Activated CD4-positive, alpha-beta T cell treated with anti-CD3 and anti-CD28 coated beads, Interleukin-2, amount 10 ng/mL, durations not matched to agents 7 days and 5 days (primary cell): ENCODE data around the gene AGPAT4. TPM values are rescaled to one million over a fixed set of nuclear protein-coding genes. Genes with fewer than 3 reads are reported as not detected.

Experiments
- CTCF ChIA-PET: fragments of 350-600 bp; sonication (Branson Sonifier 250); formaldehyde crosslinking; loops from one replicate; lab custom pipeline; 2021; ENCODE audit warnings: antibody characterized with exemption; lab: Charles Lee
- POLR2A ChIA-PET: fragments of 350-600 bp; sonication (Branson Sonifier 250); formaldehyde crosslinking; loops from one replicate; lab custom pipeline; 2021; ENCODE audit warnings: antibody characterized with exemption; lab: Charles Lee
- DNase-seq: peaks from one replicate; pipeline ENCODE4 v3.0.0-alpha.2; 2020
- H3K27ac Mint-ChIP-seq: one replicate; pipeline ENCODE4 v1.8.0; 2021; ENCODE audit warnings: mild to moderate bottlenecking, moderate library complexity, mixed read lengths
- H3K27me3 Mint-ChIP-seq: one replicate; pipeline ENCODE4 v1.8.0; 2021; ENCODE audit warnings: mixed read lengths
- H3K36me3 Mint-ChIP-seq: one replicate; pipeline ENCODE4 v1.8.0; 2021; ENCODE audit warnings: low read depth, mixed read lengths
- H3K4me1 Mint-ChIP-seq: one replicate; pipeline ENCODE4 v1.8.0; 2021; ENCODE audit warnings: mixed read lengths
- H3K4me3 Mint-ChIP-seq: one replicate; pipeline ENCODE4 v1.8.0; 2021; ENCODE audit warnings: mild to moderate bottlenecking, moderate library complexity, mixed read lengths
- H3K9me3 Mint-ChIP-seq: one replicate; pipeline ENCODE4 v1.8.0; 2021; ENCODE audit warnings: mixed read lengths
- total RNA-seq, 2 experiments: library from RNA; stranded (reverse); gene quantifications; one replicate each; pipeline ENCODE4 v1.2.3, GENCODE V29; 2021

AGPAT4 gene
- total RNA-seq, 2 experiments from 2014 or later, result 8.5 to 8.8 TPM

DNA sequence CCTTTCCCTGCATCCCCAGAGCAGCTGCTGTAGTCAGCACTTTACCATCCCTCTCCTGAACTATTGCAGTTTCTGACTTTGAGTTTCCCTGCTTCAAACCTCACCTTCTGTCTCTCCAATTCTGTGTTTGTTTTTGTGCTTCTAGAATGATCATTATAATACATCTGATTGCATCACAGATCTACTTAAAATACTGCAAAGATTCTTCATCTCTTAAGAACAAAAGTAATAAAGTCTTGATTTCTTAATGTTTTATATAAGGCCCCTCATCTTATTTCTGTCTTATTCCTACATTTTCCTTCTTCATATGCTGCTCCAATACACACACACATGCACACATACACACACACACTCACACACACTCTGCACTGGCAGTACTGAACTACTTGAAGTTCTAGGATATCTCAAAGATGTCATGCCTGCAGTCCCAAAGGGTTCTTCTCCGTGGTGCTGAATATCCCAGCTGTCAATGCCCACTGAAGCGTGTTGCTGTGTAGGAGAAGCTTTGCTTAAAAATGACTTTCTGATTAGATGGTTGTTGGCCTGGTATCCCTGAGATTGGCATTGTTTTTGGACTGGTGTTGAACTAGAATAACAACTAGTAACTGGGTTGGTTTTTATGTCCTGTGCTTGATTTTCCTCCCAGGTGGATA, 185.1 kb downstream of the AGPAT4 start:
- CTCF ChIA-PET, result interaction anchor here (0.9 kb wide), 1 partner anchor 9 kb away, joined by 3 read pairs; no protein-coding TSS in a partner anchor
- Mint-ChIP-seq H3K4me3 (no peak overlapping the region), H3K9me3 (no peaks in the 10 kb centered on the region), H3K36me3 (peaks cover 47% of the 10 kb centered on the region), H3K27me3 (no peaks in the 10 kb centered on the region), H3K4me1 (peaks cover 7% of the 10 kb centered on the region), H3K27ac (no peak overlapping the region)
- DNase-seq, result no peak
- POLR2A ChIA-PET, result interaction anchor here (0.6 kb wide), 2 partner anchors 27 to 162 kb away, joined by 4 to 5 read pairs; no protein-coding TSS in a partner anchor

DNA sequence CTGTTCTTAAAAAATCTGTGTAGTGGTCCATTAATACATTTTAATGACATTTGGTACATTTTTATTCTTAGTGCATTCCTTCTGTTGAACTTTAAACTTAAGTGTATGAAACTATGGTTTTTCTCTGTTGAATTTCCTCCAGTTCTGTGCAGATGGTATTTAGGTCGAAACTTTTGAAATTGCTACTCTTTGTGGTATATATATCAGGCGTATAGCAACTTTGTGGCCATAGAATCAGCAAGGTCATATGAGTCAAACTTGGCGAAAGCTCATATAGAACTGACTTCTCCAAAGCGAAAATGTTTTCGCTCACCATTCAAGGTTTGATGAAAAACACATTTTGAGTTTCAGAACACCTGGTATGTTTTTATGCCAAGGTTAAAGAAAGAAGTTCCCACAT, 188.6 kb downstream of the AGPAT4 start:
- Mint-ChIP-seq H3K27ac (no peak overlapping the region), H3K4me3 (no peak overlapping the region), H3K27me3 (no peaks in the 10 kb centered on the region), H3K36me3 (peaks cover 33% of the 10 kb centered on the region), H3K4me1 (peaks cover 7% of the 10 kb centered on the region), H3K9me3 (no peaks in the 10 kb centered on the region)
- POLR2A ChIA-PET, result no interaction called here
- no peak for DNase-seq
- CTCF ChIA-PET, result interaction anchor here (0.5 to 1.5 kb wide), 3 partner anchors 9 to 151 kb away, joined by 4 read pairs; no protein-coding TSS in a partner anchor

DNA sequence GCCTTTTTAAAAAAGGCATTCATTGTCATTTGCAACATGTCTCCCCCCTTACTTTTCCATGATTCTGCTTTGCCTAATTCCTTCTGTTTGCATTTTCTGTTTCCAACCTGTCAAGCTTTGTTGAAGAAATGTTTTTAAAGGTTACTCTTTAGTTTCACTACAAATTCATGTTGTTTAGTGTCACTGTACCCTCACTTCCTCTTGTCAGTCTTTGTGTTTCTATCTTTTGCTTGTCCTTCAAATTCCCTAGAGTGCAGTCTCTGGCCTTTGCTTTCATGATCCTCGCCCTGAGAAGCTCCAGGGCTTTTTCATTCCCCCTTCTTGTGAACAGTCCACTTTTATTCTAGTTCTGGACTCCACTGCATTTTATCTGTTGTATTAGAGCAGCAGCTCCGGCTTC, 191.6 kb downstream of the AGPAT4 start:
- Mint-ChIP-seq H3K36me3 (peaks cover 24% of the 10 kb centered on the region), H3K9me3 (no peaks in the 10 kb centered on the region), H3K4me3 (no peak overlapping the region), H3K27me3 (no peaks in the 10 kb centered on the region), H3K27ac (no peak overlapping the region), H3K4me1 (peaks cover 13% of the 10 kb centered on the region)
- no peak for DNase-seq
- CTCF ChIA-PET, result interaction anchor here (1.0 kb wide), 1 partner anchor 40 kb away, joined by 3 read pairs; no protein-coding TSS in a partner anchor
- POLR2A ChIA-PET, result no interaction called here

DNA sequence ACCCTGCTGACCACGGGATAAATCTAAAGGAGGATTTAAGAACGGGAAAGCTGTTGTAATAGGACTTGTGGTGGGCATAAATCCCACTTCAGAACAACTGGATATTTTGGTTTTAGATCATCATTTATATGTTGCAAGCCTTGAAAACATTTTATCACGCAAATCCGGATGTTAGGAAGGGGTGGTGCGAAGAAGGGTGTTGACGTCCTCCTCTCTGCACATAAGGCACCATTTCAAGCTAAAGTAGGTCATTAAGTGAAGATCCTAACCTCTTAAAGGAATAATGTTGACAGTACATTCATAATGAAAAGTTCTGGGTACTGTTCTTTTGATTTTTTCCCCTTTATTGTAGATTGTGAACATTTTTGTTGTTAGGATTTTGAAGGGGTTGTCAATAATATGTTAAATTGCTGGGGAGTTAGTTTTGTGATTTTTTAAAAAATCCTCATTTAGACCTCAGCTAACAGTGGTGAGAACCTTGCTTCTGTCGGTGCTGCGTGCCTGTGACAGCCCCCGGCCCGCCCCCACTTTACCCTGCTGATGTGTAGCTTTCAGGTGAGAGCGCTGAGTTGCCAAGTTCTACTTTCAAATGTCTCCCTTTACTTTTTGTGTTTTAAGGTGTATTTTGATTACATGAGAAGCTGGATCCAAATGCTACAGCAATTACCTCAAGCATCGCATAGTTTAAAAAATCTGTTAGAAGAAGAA, 193.4 kb downstream of the AGPAT4 start:
- Mint-ChIP-seq H3K36me3 (peaks cover 15% of the 10 kb centered on the region), H3K4me1 (peaks cover 13% of the 10 kb centered on the region), H3K27ac (peak overlapping the region; percentile 43), H3K27me3 (no peaks in the 10 kb centered on the region), H3K9me3 (no peaks in the 10 kb centered on the region), H3K4me3 (no peak overlapping the region)
- DNase-seq, result no peak
- CTCF ChIA-PET, result interaction anchor here (0.8 kb wide), 1 partner anchor 9 kb away, joined by 3 read pairs; no protein-coding TSS in a partner anchor
- POLR2A ChIA-PET, result no interaction called here
